ENCODE data around the gene MAGI3.
"Not testable (repeated sequence)": the region's sequence is repeated elsewhere in the genome, so short reads cannot be mapped to it uniquely, and the experiment has no call there.

The MAGI3 gene

DNA sequence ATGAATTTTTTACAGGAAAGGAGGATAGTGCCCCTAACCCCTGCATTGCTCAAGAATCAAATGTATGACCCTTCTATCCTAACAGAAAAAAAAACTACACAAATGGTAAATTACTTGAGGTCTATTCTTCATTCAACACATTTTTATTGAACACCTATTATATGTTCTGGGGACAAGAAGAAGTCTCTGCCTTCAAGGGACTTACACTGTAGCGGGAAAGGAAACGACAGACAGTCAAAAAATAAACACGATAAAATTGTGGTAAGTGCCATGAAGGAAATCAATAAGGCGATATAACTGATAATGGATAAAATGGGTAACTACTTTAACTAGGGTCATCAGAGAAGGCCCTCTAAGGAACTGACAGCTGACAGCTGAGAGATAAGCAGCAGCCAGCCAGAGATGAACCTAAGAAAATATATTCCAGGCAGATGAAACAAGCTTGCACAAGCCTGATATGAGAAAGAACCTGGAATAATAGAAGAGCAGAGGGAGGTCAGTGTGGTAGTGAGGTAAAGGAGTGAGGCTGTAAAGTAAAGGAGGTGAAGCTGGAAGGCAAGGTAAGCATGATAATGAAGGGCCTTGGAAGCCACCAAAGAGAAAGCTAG is 302.6 kb downstream of the MAGI3 start:
- DNase-seq (ENCODE audit: low read depth), result no peak

DNA sequence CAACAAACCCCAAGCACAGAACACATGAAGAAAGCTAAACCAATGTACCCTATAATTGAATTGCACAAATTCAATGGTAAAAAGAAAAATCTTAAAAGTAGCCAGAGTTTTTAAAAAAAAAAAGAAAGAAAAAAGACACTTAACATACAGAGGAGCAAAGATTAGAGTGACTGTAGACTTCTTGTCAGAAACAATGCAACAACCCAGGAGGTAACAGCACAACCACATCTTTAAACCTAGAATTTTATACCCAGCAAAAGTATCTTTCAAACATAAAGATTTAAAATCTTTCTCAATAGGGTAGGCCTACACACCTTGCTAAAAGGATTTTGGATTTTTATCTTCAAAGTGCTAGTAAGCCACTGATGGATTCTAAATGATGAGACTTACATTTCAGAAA is 304.6 kb downstream of the MAGI3 start:
- DNase-seq (ENCODE audit: low read depth), result no peak

DNA sequence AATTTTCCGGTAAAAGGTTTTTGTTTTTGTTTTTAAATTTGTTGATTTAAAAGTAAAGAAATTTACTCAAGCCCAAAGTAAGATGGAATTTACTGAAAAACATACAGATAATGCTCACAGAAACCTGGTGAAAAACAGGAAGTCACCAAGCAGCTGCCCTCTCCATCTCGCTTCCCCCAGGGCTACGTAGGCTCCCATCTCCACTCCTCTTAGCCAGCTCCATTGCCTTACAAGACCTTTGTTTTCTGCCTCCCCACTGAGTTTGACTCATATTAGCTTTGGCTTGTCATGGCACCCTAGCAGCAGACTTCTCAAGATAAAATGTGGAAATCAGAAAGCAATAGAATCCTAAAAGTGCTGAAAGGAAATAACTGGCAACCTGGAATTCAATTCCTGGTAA is 311.1 kb downstream of the MAGI3 start:
- DNase-seq (ENCODE audit: low read depth), result no peak

DNA sequence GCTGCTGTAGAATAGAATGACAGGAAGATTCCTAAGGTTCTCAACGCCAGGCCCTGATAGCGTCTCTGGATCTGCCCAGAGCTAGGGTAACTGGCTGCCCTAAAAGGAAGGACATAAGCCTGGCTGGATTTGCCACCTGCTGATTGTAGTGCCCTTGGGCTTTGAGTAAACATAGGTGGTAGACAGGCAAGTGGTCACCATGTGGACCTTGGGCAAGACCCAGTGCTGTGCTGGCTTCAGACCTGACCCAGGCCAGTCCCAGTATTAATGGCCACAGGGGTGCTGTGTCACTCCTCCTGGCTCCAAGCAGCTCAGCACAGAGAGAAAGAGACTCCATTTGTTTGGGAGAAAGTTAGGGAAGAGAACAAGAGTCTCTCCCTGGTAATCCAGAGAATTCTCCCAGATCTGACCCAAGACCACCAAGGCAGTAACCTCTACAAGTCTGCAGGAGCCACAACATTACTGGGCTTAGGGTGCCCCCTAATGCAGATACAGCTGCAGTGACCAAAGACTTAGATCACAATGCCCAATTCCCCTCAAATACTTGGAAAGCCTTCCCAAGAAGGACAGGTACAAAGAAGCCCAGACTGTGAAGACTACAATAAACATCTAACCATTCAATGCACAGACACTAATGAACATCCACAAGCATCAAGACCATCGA is 324.4 kb downstream of the MAGI3 start:
- no peak for DNase-seq (ENCODE audit: low read depth)

DNA sequence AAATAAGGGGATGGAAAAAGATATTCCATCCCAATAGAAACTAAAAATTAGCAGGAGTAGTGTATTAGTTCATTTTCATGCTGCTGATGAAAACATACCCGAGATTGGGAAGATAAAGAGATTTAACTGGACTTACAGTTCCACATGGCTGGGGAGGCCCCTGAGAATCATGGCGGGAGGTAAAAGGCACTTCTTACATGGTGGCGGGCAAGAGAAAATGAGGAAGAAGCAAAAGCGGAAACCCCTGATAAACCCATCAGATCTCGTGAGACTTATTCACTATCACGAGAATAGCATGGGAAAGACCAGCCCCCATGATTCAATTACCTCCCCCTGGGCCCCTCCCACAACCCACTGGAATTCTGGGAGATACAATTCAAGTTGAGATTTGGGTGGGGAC is 327.2 kb downstream of the MAGI3 start:
- DNase-seq (ENCODE audit: low read depth), result not testable (repeated sequence)

DNA sequence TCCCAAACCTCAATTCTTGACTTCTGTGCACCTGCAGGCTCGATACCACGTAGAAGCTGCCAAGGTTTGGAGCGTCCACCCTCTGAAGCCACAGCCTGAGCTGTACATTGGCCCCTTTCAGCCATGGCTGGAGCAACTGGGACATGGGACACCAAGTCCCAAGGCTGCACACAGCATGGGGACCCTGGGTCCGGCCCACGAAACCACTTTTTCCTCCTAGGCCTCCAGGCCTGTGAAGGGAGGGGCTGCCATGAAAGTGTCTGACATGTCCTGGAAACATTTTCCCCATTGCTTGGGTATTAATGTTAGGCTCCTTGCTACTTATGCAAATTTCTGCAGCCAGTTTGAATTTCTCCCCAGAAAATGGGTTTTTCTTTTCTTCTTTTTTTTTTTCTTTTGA is 328.3 kb downstream of the MAGI3 start:
- not testable (repeated sequence) for DNase-seq (ENCODE audit: low read depth)

DNA sequence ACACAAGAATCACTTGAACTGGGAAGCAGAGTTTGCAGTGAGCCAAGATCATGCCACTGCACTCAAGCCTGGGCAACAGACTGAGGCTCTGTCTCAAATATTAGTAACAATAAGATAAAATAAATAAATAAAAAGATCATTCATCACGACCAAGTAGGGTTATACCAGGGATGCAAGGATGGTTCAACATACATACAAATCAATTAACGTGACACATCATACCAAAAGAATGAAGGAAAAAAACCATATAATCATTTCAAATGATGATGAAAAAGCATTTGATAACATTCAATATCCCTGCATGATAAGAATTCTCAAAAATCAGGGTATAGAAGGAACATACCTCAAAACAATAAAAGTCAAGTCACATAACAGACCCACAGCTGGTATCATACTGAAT is 330.7 kb downstream of the MAGI3 start:
- no peak for DNase-seq (ENCODE audit: low read depth)

DNA sequence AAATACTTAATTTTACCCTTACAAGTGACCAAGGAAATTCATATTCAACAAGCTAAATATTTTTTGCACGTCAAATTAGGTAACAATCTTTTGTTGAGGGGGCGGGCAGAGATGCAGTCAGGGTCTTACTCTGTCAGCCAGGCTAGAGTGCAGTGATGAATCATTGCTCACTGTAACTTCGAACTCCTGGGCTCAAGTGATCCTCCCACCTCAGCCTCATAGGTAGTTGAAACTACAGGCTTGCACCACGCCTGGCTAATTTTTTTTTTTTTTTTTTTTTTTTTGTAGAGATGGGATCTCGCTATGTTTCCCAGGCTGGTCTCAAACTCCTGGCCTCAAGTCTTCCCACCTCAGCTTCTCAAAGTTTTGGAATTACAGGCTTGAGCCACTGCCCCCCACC is 342.5 kb downstream of the MAGI3 start:
- DNase-seq (ENCODE audit: low read depth), result no peak

DNA sequence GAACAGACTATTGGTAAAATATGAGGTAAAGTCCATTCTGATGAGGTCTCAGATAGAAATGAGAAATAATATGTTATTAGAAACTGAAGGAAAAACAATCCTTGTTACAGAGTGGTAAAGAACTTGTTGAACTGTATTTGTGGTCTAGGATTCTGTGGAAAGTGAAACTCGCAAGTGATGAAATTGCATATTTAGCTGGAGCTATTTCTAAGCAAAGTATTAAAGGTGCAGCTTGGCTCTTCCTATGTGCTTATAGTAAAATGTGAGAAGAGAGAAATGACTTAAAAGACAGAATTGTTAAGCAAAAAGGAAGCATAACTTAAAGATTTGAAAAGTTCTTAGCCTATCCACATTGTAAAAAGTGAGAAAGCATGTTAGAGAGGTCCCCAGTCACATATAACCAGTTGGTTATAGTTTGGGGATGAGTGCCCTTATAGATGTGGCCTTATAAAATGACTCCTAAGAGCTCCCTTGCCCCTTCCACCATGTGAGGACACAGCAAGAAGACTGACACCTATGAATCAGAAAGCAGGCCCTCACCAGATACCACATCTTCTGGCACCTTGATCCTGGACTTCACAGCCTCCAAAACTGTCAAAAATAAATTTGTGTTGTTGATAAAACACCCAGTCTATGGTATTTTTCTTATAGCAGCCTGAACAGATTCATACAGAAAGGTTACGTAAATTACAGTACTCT is 344.2 kb downstream of the MAGI3 start:
- no peak for DNase-seq (ENCODE audit: low read depth)
